NB4 (cell line): ENCODE results near the gene ZSCAN20.

Experiments
- CTCF ChIP-seq: IDR thresholded peaks from one replicate; pipeline ENCODE4 v1.5.1; 2012; ENCODE audit warnings: low read depth, low read length
- MAX ChIP-seq: IDR thresholded peaks from 2 replicates; pipeline ENCODE4 v1.6.1; 2011; ENCODE audit warnings: low read depth, low read length

GRCh38 chr1:33470495-33471012 is 1.9 kb upstream of the ZSCAN20 start:
- TF ChIP-seq CTCF: peak; percentile 71
- TF ChIP-seq MAX: peak; percentile 35; the same call in 1 of the 2 replicates
